Fibroblast of lung (primary cell): ENCODE measurements around the gene KEL. TPM values are rescaled to one million over a fixed set of nuclear protein-coding genes. Genes with fewer than 3 reads are reported as not detected.

Source experiments
- DNase-seq, 2 donors: peaks; one replicate each; pipeline versions ENCODE4 v3.0.0 to v3.0.0-alpha.2; 2010; ENCODE audit warnings: low read depth in 2 of 2
- H2AFZ ChIP-seq: 2 replicates; pipeline ENCODE4 v1.5.1; 2012; ENCODE audit warnings: low read length, control low read depth, inconsistent platforms
- H3K27ac ChIP-seq: 2 replicates; pipeline ENCODE4 v1.5.1; 2011; ENCODE audit warnings: low read length, control low read depth; ENCODE audit not compliant: insufficient read depth
- H3K27me3 ChIP-seq: 2 replicates; pipeline ENCODE4 v1.5.1; 2011; ENCODE audit warnings: mild to moderate bottlenecking, low read length; ENCODE audit not compliant: control insufficient read depth, insufficient read depth
- H3K36me3 ChIP-seq: 2 replicates; pipeline ENCODE4 v1.5.1; 2011; ENCODE audit warnings: low read length; ENCODE audit not compliant: control insufficient read depth, insufficient read depth
- H3K4me1 ChIP-seq: 2 replicates; pipeline ENCODE4 v1.5.1; 2011; ENCODE audit warnings: low read length; ENCODE audit not compliant: control insufficient read depth, insufficient read depth; ENCODE audit errors: extremely low read depth
- H3K4me2 ChIP-seq: 2 replicates; pipeline ENCODE4 v1.5.1; 2011; ENCODE audit warnings: low read length, control low read depth; ENCODE audit not compliant: insufficient read depth; ENCODE audit errors: extremely low read depth
- H3K4me3 ChIP-seq, 4 experiments: fragments of 200-600 bp in 1 of 4; sonication (generic) in 1 of 4; replicated peaks in 1 of 4; 2 replicates each; pipeline ENCODE4 v1.5.1; 2011 to 2016; ENCODE audit warnings: low read length in 4 of 4, low read depth in 3 of 4, mild to moderate bottlenecking in 3 of 4, control low read depth in 2 of 4, inconsistent platforms in 1 of 4, mixed read lengths in 1 of 4; ENCODE audit not compliant: insufficient read depth in 1 of 4; ENCODE audit errors: control extremely low read depth in 1 of 4
- H3K79me2 ChIP-seq: 2 replicates; pipeline ENCODE4 v1.5.1; 2012; ENCODE audit warnings: mild to moderate bottlenecking, low read length, inconsistent platforms; ENCODE audit not compliant: control insufficient read depth, insufficient read depth
- H3K9ac ChIP-seq: 2 replicates; pipeline ENCODE4 v1.5.1; 2011; ENCODE audit warnings: mild to moderate bottlenecking, low read length, control low read depth; ENCODE audit not compliant: insufficient read depth
- H3K9me3 ChIP-seq: 2 replicates; pipeline ENCODE4 v1.5.1; 2012; ENCODE audit warnings: low read depth, low read length; ENCODE audit not compliant: control insufficient read depth, insufficient read depth
- H4K20me1 ChIP-seq: 2 replicates; pipeline ENCODE4 v1.5.1; 2011; ENCODE audit warnings: low read length; ENCODE audit not compliant: control insufficient read depth, insufficient read depth; ENCODE audit errors: extremely low read depth
- EZH2 ChIP-seq: IDR thresholded peaks from 2 replicates; pipeline ENCODE4 v1.5.1; 2012; ENCODE audit warnings: low read length, control low read depth, mild to moderate bottlenecking; ENCODE audit errors: missing control alignments
- polyA plus RNA-seq, 2 donors: library from polyadenylated mRNA; depleted of rRNA in 1 of 2; stranded (reverse) in 1 of 2; unstranded in 1 of 2; fragments of >200 nt; gene quantifications; 2 replicates each; pipeline ENCODE4 v1.2.1, GENCODE V29; 2011 to 2012; ENCODE audit warnings: missing spikeins in 1 of 2
- total RNA-seq: library from RNA; depleted of rRNA; stranded (reverse); fragments of >200 nt; gene quantifications from 2 replicates; pipeline ENCODE4 v1.2.1, GENCODE V29; 2014
- TF ChIP-seq, protein P1 (sequence below), 2 donors: IDR thresholded peaks in 1 of 2; conservative IDR thresholded peaks in 1 of 2; 1 replicate in 1 of 2; 2 replicates in 1 of 2; pipeline ENCODE4 v1.5.1; 2011 to 2012; ENCODE audit warnings: low read length in 2 of 2, control low read depth in 1 of 2, inconsistent platforms in 1 of 2, low read depth in 1 of 2, mild to moderate bottlenecking in 1 of 2

KEL gene
- total and polyA plus RNA-seq, 2 donors (not counting 1 experiment from before 2014, with no cell fraction given) = 0.05 TPM; not detected in 1

DNA sequence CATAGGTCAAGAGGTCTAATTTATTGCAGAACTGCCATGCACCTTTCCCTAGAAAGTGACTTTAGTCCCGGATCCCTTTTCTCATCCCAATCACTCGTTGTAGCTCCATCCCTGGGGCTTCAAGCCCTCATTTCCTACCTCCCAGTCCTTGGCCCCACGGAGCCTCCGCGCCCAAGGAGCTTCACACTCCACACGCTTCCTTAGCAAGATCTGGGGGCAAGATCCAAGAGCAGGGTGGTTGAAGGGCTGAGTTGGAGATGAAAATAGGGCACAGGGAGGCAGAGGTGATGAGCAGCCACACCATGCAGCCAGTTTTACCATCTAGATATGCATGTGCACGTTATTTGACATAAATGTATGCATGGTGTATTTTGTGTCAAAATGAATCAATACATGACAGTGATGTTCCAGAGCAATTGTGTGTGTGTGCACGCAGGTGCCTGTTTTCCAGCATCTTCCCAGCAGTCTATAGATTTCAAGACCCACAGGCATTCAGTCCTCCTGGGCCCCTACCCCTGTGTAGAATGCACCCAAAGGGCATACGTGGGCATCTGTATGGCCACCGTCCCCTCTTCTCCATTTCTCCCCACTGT lies 70.6 kb downstream of the KEL start:
- no peaks in the 10 kb centered on the region for H4K20me1 ChIP-seq
- DNase-seq = no peak
- TF ChIP-seq, protein P1, sequence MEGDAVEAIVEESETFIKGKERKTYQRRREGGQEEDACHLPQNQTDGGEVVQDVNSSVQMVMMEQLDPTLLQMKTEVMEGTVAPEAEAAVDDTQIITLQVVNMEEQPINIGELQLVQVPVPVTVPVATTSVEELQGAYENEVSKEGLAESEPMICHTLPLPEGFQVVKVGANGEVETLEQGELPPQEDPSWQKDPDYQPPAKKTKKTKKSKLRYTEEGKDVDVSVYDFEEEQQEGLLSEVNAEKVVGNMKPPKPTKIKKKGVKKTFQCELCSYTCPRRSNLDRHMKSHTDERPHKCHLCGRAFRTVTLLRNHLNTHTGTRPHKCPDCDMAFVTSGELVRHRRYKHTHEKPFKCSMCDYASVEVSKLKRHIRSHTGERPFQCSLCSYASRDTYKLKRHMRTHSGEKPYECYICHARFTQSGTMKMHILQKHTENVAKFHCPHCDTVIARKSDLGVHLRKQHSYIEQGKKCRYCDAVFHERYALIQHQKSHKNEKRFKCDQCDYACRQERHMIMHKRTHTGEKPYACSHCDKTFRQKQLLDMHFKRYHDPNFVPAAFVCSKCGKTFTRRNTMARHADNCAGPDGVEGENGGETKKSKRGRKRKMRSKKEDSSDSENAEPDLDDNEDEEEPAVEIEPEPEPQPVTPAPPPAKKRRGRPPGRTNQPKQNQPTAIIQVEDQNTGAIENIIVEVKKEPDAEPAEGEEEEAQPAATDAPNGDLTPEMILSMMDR (conservative IDR thresholded peaks at IDR 0.05 in 1 of 2, IDR thresholded peaks at IDR 0.05 in 1 of 2; ENCODE audit: low read depth in 1 of 2, low read length in 2 of 2) = no peak
- no peak for TF ChIP-seq EZH2
- no peak overlapping the region for H2AFZ ChIP-seq
- H3K4me1 ChIP-seq = no peaks in the 10 kb centered on the region
- H3K27me3 ChIP-seq = no peaks in the 10 kb centered on the region
- no peak overlapping the region for H3K27ac ChIP-seq
- H3K4me3 ChIP-seq = no peak overlapping the region
- H3K79me2 ChIP-seq = no peaks in the 10 kb centered on the region
- no peaks in the 10 kb centered on the region for H3K9me3 ChIP-seq
- H3K4me2 ChIP-seq = no peak overlapping the region
- H3K9ac ChIP-seq = no peak overlapping the region
- H3K36me3 ChIP-seq = no peaks in the 10 kb centered on the region

Other genes with a start within 250 kb of the KEL start
- not detected in 2 replicates for gene PRSS1, start 212.9 kb downstream of the KEL start, total RNA-seq
- not detected in 2 replicates for gene PRSS1, start 212.9 kb downstream of the KEL start, polyA plus RNA-seq
- not detected in 2 replicates for gene PRSS2, start 191.4 kb downstream of the KEL start, total RNA-seq
- not detected in 2 replicates for gene PRSS2, start 191.4 kb downstream of the KEL start, polyA plus RNA-seq
- 4.3 and 6.7 TPM in 2 replicates for gene EPHB6, start 107.3 kb downstream of the KEL start, total RNA-seq
- gene EPHB6, start 107.3 kb downstream of the KEL start, polyA plus RNA-seq = 1.1 and 2.9 TPM in 2 replicates
- gene TRPV6, start 76.6 kb downstream of the KEL start, total RNA-seq = not detected in 2 replicates
- gene TRPV6, start 76.6 kb downstream of the KEL start, polyA plus RNA-seq = not detected in 2 replicates
- not detected in 2 replicates for gene TRPV5, start 28.6 kb downstream of the KEL start, total RNA-seq
- not detected in 2 replicates for gene TRPV5, start 28.6 kb downstream of the KEL start, polyA plus RNA-seq
- not detected in 2 replicates for gene LLCFC1, start 22.9 kb downstream of the KEL start, total RNA-seq
- gene LLCFC1, start 22.9 kb downstream of the KEL start, polyA plus RNA-seq = not detected in 2 replicates
- not detected in 2 replicates for gene OR9A2, start 64.8 kb upstream of the KEL start, total RNA-seq
- gene OR9A2, start 64.8 kb upstream of the KEL start, polyA plus RNA-seq = not detected in 2 replicates
- gene OR6V1, start 90.0 kb upstream of the KEL start, total RNA-seq = not detected in 2 replicates
- not detected in 2 replicates for gene OR6V1, start 90.0 kb upstream of the KEL start, polyA plus RNA-seq
- not detected in 2 replicates for gene PIP, start 169.7 kb upstream of the KEL start, total RNA-seq
- not detected in 2 replicates for gene PIP, start 169.7 kb upstream of the KEL start, polyA plus RNA-seq
- gene TAS2R39, start 221.1 kb upstream of the KEL start, total RNA-seq = not detected in 2 replicates
- not detected in 2 replicates for gene TAS2R39, start 221.1 kb upstream of the KEL start, polyA plus RNA-seq